OCI-LY3 (cell line): ENCODE measurements around the gene CENPM.

Source experiments
- H2AFZ ChIP-seq: fragments of 200-600, 300-600 bp; shearing (Covaris generic); 2 replicates; pipeline ENCODE4 v1.6.0; 2014; ENCODE audit warnings: antibody characterized with exemption, low read depth, low read length
- H3K27ac ChIP-seq: fragments of 200-600, 300-600 bp; sonication (generic); 2 replicates; pipeline ENCODE4 v1.5.1; 2014; ENCODE audit warnings: mild to moderate bottlenecking, low read length, moderate library complexity, mixed read lengths
- H3K27me3 ChIP-seq: fragments of 200-600, 300-600 bp; sonication (generic); 2 replicates; pipeline ENCODE4 v1.6.1; 2014; ENCODE audit warnings: low read depth, low read length, mixed read lengths
- H3K36me3 ChIP-seq: fragments of 200-600, 300-600 bp; sonication (generic); replicated peaks from 2 replicates; pipeline ENCODE3; 2014; ENCODE audit warnings: low read depth, low read length, mixed read lengths
- H3K4me1 ChIP-seq: fragments of 300-600, 200-600 bp; sonication (generic); 2 replicates; pipeline ENCODE4 v1.6.1; 2014; ENCODE audit warnings: low read length, mixed read lengths
- H3K4me2 ChIP-seq: fragments of 200-600, 300-600 bp; sonication (generic); 2 replicates; pipeline ENCODE4 v1.6.1; 2014; ENCODE audit warnings: low read length, mixed read lengths
- H3K4me3 ChIP-seq: fragments of 300-600, 200-600 bp; sonication (generic); 2 replicates; pipeline ENCODE4 v1.5.1; 2014; ENCODE audit warnings: antibody characterized with exemption, mild to moderate bottlenecking, low read length, moderate library complexity
- H3K79me2 ChIP-seq: fragments of 300-600, 200-600 bp; shearing (Covaris generic); 2 replicates; pipeline ENCODE4 v1.6.1; 2014; ENCODE audit warnings: mild to moderate bottlenecking, low read length, mixed read lengths
- H3K9ac ChIP-seq: fragments of 300-600, 200-600 bp; shearing (Covaris generic); 2 replicates; pipeline ENCODE4 v1.6.0; 2014; ENCODE audit warnings: mild to moderate bottlenecking, low read length, moderate library complexity
- H3K9me3 ChIP-seq: fragments of 200-600, 300-600 bp; shearing (Covaris generic); 2 replicates; pipeline ENCODE4 v1.6.1; 2014; ENCODE audit warnings: low read length, mixed read lengths; ENCODE audit not compliant: insufficient read depth
- H4K20me1 ChIP-seq: fragments of 200-600, 300-600 bp; sonication (generic); 2 replicates; pipeline ENCODE4 v1.6.1; 2016; ENCODE audit warnings: low read length, mixed read lengths; ENCODE audit not compliant: insufficient read depth
- EZH2phosphoT487 ChIP-seq: fragments of 200-600 bp; shearing (Covaris generic); IDR thresholded peaks from 2 replicates; pipeline ENCODE4 v1.6.1; 2018; ENCODE audit warnings: antibody characterized with exemption, mixed run types, low read depth
- TF ChIP-seq, protein P1 (sequence below): fragments of 200-600, 300-600 bp; sonication (generic); IDR thresholded peaks from 2 replicates; pipeline ENCODE4 v1.5.1; 2014; ENCODE audit warnings: antibody characterized with exemption, low read length, low read depth

Gene CENPM

DNA sequence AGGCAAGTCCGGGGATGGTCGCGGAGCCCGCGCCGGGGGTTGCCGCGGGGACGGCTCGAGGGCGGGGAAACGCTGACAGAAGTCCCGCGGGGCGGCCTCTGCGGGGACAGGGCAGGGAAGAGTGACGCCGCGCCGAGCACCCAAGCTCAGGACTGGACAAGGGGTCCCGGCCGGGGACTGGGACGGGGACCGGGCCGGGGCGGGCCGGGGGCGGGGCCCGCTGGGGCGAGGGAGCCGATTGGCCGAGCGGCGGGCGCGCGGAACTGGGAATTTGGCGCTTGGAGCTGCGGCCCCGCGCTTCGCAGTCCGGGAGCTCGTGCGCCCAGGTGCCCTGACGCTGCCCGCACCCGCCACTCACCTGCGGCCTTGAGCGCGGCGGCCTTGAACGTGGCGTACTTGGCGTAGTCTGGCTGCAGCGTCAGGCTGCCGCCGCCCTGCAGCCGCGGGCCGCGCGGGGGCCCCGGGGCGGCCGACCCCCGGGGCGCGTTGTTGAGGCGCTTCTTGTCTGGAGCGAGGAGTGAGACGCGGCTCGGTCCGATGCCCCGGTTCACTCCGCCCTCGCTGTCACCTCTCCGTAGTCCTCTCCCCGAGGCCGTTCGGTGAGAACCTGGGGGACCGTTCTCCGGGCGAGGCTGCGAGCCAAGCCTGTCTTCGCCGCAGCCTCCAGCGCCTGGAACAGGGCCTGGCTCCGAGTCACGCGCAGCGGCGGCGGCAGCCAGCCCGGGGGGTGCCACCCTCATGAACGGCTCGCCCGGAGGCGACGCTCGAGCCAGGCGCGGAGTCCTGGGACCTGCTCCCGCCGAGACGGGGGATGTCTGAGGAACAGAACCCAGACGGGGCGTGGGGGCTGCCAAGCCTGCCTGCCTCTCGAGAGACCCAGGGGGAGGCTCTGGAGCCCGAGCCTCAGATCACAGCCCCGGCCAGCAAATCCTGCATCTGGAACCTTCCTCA is 36.6 kb downstream of the CENPM start:
- no peak overlapping the region for H3K27ac ChIP-seq
- H3K4me2 ChIP-seq: no peak overlapping the region
- H4K20me1 ChIP-seq: peaks cover 9% of the 10 kb centered on the region
- H3K9me3 ChIP-seq: no peaks in the 10 kb centered on the region
- peaks cover 23% of the 10 kb centered on the region for H3K36me3 ChIP-seq
- TF ChIP-seq, protein P1, sequence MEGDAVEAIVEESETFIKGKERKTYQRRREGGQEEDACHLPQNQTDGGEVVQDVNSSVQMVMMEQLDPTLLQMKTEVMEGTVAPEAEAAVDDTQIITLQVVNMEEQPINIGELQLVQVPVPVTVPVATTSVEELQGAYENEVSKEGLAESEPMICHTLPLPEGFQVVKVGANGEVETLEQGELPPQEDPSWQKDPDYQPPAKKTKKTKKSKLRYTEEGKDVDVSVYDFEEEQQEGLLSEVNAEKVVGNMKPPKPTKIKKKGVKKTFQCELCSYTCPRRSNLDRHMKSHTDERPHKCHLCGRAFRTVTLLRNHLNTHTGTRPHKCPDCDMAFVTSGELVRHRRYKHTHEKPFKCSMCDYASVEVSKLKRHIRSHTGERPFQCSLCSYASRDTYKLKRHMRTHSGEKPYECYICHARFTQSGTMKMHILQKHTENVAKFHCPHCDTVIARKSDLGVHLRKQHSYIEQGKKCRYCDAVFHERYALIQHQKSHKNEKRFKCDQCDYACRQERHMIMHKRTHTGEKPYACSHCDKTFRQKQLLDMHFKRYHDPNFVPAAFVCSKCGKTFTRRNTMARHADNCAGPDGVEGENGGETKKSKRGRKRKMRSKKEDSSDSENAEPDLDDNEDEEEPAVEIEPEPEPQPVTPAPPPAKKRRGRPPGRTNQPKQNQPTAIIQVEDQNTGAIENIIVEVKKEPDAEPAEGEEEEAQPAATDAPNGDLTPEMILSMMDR: no peak
- no peak for TF ChIP-seq EZH2phosphoT487
- no peak overlapping the region for H3K4me3 ChIP-seq
- H2AFZ ChIP-seq: no peak overlapping the region
- no peaks in the 10 kb centered on the region for H3K79me2 ChIP-seq
- H3K4me1 ChIP-seq: no peaks in the 10 kb centered on the region
- no peaks in the 10 kb centered on the region for H3K27me3 ChIP-seq
- no peak overlapping the region for H3K9ac ChIP-seq

DNA sequence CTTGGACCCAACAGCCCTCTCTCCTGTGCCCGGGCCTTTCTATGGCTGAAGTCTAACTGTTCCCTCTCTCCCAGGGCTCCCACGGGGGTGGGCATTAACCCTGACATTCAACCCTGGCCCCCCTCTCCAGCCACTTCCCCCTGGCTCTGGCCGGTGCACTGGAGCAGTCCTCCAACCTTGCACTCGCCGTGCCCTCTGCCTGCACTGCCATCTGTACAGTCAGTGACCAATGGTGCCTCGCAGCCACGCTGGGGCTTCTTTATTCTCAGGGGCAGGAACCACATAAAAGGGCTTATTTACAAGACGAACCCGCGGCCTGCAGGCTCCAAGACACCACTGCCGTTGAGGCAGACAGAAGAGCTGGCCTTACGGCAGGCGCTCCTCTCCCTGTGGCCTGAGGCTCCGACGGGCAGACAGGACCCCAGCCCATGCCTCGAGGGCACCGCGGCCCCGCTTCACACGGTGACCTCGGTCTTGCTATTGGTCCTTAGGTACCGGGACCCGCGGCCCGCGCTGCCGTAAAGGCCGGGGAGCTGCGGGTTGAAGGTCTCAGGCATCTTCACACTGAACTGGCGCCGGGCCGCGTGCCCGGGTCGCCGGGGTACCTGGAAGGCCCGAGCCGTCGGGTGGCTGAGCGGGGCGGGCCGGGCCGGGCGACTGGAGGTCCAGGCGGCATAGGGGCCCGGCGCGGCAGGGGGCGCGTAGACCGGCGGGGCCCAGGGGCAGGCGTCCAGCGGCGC is 37.5 kb downstream of the CENPM start:
- no peak overlapping the region for H3K4me2 ChIP-seq
- no peaks in the 10 kb centered on the region for H3K27me3 ChIP-seq
- H4K20me1 ChIP-seq: peaks cover 14% of the 10 kb centered on the region

DNA sequence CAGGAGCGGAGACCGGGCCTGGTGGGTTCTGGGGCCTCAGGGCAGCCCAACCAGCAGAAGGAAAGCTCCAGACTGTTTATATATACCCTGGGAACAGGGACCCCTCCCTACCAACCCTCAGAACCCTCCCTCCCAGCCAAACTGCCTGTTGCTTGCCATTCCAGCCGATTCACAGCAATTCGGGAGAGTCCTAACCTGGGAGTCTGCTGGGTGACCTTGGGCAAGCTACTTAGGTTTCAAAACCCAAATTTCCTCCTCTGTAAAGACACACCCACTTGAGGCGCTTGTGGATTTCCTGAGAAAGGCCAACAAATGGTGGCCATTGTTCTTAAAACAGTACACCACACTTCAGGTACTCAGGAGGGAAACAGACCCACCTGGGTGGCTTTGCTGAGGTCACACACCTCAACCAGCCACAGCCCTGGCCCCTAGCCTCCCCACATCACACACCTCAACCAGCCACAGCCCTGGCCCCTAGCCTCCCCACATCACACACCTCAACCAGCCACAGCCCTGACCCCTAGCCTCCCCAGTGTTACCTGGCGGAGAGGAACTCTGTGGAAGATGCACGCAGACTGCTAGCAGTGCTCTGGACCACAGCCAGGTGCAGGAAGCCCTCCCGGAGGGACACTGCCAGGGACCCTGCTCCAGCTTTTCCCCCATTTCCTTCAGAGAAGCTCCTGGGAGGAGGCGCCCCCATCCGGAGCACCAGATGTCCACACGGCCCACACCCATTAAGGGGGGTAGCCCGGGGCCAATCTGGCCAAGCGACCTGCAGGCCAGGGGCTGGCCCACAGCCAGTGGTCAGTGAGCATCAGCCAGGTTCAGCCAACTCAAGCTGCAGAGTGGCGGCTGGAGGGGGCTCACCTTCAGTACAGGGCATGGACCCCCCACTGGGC is 38.3 kb downstream of the CENPM start:
- H2AFZ ChIP-seq: no peak overlapping the region
- no peak overlapping the region for H3K9ac ChIP-seq
- no peak overlapping the region for H3K4me3 ChIP-seq
- no peaks in the 10 kb centered on the region for H3K27me3 ChIP-seq
- H3K36me3 ChIP-seq: peaks cover 40% of the 10 kb centered on the region
- peaks cover 14% of the 10 kb centered on the region for H4K20me1 ChIP-seq
- TF ChIP-seq, protein P1: no peak
- no peak for TF ChIP-seq EZH2phosphoT487
- H3K79me2 ChIP-seq: no peaks in the 10 kb centered on the region
- H3K9me3 ChIP-seq: no peaks in the 10 kb centered on the region
- no peak overlapping the region for H3K4me2 ChIP-seq
- no peaks in the 10 kb centered on the region for H3K4me1 ChIP-seq
- H3K27ac ChIP-seq: 0 out of 2 replicates have a peak overlapping the region, but pooled peaks have one; percentile 11

More for the DNA sequence above, 37.5 kb downstream of the CENPM start:
- Histone ChIP-seq H3K4me1 (no peaks in the 10 kb centered on the region), H2AFZ (no peak overlapping the region), H3K9me3 (no peaks in the 10 kb centered on the region), H3K4me3 (no peak overlapping the region), H3K36me3 (peaks cover 32% of the 10 kb centered on the region), H3K27ac (no peak overlapping the region), H3K9ac (no peak overlapping the region), H3K79me2 (no peaks in the 10 kb centered on the region)
- TF ChIP-seq EZH2phosphoT487: no peak
- TF ChIP-seq, protein P1: no peak
